ENCODE results near the gene MIPOL1.

Gene MIPOL1

GRCh38 chr14:37591941-37592481, 394.3 kb downstream of the MIPOL1 start:
- ChIA-PET POLR2A (no interaction called here), CTCF (no interaction called here)
- TF ChIP-seq, protein P1, sequence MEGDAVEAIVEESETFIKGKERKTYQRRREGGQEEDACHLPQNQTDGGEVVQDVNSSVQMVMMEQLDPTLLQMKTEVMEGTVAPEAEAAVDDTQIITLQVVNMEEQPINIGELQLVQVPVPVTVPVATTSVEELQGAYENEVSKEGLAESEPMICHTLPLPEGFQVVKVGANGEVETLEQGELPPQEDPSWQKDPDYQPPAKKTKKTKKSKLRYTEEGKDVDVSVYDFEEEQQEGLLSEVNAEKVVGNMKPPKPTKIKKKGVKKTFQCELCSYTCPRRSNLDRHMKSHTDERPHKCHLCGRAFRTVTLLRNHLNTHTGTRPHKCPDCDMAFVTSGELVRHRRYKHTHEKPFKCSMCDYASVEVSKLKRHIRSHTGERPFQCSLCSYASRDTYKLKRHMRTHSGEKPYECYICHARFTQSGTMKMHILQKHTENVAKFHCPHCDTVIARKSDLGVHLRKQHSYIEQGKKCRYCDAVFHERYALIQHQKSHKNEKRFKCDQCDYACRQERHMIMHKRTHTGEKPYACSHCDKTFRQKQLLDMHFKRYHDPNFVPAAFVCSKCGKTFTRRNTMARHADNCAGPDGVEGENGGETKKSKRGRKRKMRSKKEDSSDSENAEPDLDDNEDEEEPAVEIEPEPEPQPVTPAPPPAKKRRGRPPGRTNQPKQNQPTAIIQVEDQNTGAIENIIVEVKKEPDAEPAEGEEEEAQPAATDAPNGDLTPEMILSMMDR (IDR thresholded peaks at IDR 0.05; ENCODE audit: control extremely low read depth, extremely low read depth, low read depth, missing control alignments) = no peak

GRCh38 chr14:37592482-37593408, 395.0 kb downstream of the MIPOL1 start:
- ChIA-PET POLR2A (no interaction called here), CTCF (no interaction called here)
- DNase-seq (ENCODE audit: extremely low spot score) = no peak
- TF ChIP-seq, protein P1 (IDR thresholded peaks at IDR 0.05; ENCODE audit: control extremely low read depth, extremely low read depth, low read depth, missing control alignments) = no peak

More at GRCh38 chr14:37591941-37592481, 394.3 kb downstream of the MIPOL1 start:
- no peak for DNase-seq (ENCODE audit: extremely low spot score)

DNA sequence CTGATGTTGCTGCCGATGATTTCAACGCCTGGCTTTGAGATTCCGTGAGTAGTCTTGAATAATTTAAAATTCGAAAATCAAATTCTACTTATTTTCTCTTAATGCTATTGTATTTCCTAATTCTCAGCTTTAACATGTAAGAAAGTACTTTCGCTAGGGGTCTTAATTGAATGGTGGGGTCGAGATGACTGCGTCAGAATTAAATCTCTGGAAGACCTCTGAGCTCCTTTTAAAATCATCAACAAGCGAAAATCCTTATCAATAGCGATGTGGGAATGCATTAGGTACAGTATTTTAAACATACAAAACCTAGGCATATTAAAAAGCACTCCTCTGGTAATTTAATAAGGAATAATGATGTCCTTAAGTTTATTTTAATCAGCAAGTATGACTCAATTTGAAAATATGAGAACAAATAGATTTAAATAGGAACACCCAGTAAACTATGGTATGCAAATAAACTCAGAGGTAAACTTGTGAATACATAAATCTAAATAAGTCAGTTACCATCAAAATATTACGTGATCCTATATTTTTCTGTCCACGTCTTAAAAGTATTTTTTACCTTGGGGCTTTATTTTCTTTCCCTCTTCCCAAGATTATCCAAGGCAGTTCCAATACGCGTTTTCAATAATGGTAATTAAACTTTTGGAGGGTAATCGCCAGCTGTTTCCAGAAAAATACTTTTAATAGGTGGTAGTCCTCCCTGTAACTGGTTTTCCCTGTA, 395.9 kb downstream of the MIPOL1 start:
- ChIA-PET POLR2A (no interaction called here), CTCF (no interaction called here)
- TF ChIP-seq, protein P1 (IDR thresholded peaks at IDR 0.05; ENCODE audit: control extremely low read depth, extremely low read depth, low read depth, missing control alignments) = no peak
- DNase-seq (ENCODE audit: extremely low spot score) = no peak

DNA sequence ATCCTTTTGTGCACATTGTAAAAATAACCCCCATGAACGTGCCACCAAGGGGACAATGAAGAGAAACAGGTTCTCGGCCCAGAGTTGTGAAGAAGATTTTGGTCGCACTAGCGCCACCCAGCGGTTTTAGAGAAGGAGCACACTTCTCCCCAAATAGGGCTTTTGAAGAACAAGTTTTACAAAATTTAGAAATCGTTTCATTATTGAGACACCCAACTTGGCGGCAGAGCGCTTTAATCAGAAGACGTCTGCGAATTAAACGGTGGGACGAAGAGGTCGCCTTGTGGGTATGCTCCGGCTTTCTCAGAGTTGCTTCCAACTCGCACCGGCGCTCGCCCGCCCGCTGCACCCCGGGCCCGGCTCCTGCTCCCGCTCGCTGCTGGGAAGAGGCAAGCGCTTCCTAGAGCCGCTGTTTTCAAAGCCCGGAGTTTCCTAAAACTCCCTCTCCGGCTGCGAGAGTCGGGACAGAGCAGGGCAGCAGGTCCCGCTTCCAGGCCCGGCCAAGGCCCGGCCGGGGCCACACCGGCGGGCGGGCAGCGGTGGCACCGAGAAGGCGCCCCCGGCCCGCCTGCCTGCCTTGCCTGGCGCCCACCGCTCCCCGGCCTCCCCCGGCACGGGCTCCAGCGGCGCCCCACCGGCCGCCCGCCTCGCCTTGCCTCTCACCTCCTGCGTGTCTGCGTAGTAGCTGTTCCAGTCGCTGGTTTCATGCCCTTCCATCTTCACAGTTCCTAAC, 396.7 kb downstream of the MIPOL1 start:
- CTCF ChIA-PET = no interaction called here
- no peak for DNase-seq (ENCODE audit: extremely low spot score)
- POLR2A ChIA-PET = no interaction called here
- TF ChIP-seq, protein P1 (IDR thresholded peaks at IDR 0.05; ENCODE audit: control extremely low read depth, extremely low read depth, low read depth, missing control alignments) = no peak

GRCh38 chr14:37594971-37595808, 397.5 kb downstream of the MIPOL1 start, which contains the start of the genes FOXA1 and TTC6:
Gene FOXA1 (minus strand): TSS chr14:37595249. CDS start chr14:37594972, 277 bp downstream.
Gene TTC6 (plus strand): TSS chr14:37595629. CDS start chr14:37622065, 26,436 bp downstream.
- TF ChIP-seq, protein P1 (IDR thresholded peaks at IDR 0.05; ENCODE audit: control extremely low read depth, extremely low read depth, low read depth, missing control alignments) = no peak
- ChIA-PET CTCF (no interaction called here), POLR2A (no interaction called here)
- no peak for DNase-seq (ENCODE audit: extremely low spot score)

All from GM10248 (cell line).